Lower leg skin (tissue), 4 donors: ENCODE measurements around the gene TCF15. TPM values are rescaled to one million over a fixed set of nuclear protein-coding genes. Genes with fewer than 3 reads are reported as not detected.
A peak's percentile ranks its signal among the peaks of the same experiment; 100 is the strongest.

Source experiments
- DNase-seq, 2 donors: peaks; one replicate each; pipeline ENCODE4 v3.0.0-alpha.2; 2019; ENCODE audit warnings: low spot score in 2 of 2
- H3K4me3 ChIP-seq: fragments of 200-600 bp; sonication (generic); 2 replicates; pipeline ENCODE4 v1.5.1; 2017; ENCODE audit warnings: mild to moderate bottlenecking, low read depth; ENCODE audit not compliant: poor library complexity, severe bottlenecking
- CTCF ChIP-seq, 3 donors: fragments of 450-650 bp; IDR thresholded peaks; one replicate each; pipeline ENCODE4 v1.5.1; 2016; ENCODE audit warnings: antibody characterized with exemption in 3 of 3, mild to moderate bottlenecking in 3 of 3, moderate library complexity in 2 of 3
- POLR2A ChIP-seq, 2 donors: fragments of 450-650 bp; IDR thresholded peaks; one replicate each; pipeline ENCODE4 v1.6.1; 2016 to 2017; ENCODE audit warnings: antibody characterized with exemption in 2 of 2, mild to moderate bottlenecking in 1 of 2, moderate library complexity in 1 of 2
- WGBS, 2 donors: methylation state at CpG; one replicate each; pipeline ENCODE4 v1.1.5; 2018; 5-methylcytosine and 5-hydroxymethylcytosine counted together
- intact Hi-C: fragments of 100-400 bp; cut with DNase I; formaldehyde crosslinking; loops from one replicate; pipeline ENCODE4 v1.15.0; 2023; ENCODE audit warnings: low total_unique reads
- total RNA-seq, 4 donors: library from RNA; depleted of rRNA; stranded (reverse); fragments of >200 nt; gene quantifications; one replicate each; pipeline ENCODE4 v1.1.0, GENCODE V29; 2016

Gene TCF15
- total RNA-seq, 4 donors from 2014 or later, result 0.71 TPM; not detected in 3

DNA sequence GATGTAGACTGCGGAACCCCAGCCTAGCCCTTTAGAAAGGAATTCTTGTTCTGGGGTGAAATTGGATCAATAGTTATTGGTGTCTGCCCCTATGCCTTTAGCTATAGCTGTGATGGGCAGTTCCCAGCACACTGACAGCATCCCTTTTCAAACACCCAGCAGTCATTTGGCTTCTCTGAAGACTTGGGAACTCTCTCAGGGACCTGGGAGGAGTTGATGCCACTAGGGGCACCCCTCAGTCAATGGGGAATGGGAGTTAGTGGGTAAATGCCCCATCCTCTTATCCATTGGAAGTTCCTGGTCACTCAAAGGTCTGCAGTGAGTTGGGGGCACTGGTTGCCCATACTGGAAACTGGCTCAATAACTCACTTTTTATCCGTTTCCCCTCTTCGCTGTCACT lies 34.9 kb downstream of the TCF15 start:
- no peak for TF ChIP-seq POLR2A (IDR thresholded peaks at IDR 0.05)
- no peak for TF ChIP-seq CTCF (IDR thresholded peaks at IDR 0.05)
- intact Hi-C loops, result no loop called here

DNA sequence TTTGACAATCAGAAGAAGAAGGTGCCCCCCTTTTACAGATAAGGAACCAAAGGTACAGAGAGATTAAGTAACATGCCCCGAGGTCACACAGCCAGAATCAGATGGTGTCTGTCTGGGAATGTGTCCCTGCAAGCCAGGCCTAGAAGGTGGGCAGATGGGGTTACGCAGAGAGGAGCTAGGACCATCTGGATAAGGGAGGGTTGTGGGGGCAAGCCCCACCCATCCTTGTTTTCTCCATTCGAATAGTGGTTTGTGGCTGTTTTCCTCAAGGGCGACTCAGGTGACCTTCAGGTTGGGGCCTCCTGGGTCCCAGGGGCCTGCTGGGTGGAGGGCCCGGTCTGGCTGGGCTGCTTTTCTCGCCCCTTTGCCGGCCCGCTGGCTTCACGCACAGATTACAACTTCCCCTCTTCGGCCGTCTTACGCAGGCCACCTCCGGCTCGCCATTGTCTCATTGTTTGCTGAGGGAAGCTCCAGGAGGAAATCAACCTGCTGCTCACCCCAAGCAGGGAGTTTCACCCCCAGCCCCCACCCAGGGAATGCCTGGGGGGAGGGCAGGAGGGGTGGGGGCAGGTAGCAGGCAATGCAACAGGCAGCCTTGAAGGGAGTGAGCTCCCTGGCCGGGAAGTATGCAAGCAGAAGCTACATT lies 35.7 kb downstream of the TCF15 start:
- intact Hi-C loops, result no loop called here
- 52 to 55% methylated on average over 15 of the region's 15 CpGs for WGBS, 2 donors
- H3K4me3 ChIP-seq, result no peak overlapping the region
- no peak for DNase-seq
- no peak for TF ChIP-seq POLR2A (IDR thresholded peaks at IDR 0.05)

More for the DNA sequence above, 34.9 kb downstream of the TCF15 start:
- WGBS, 2 donors, result 92 to 94% methylated on average over 3 of the region's 3 CpGs
- no peak overlapping the region for H3K4me3 ChIP-seq
- no peak for DNase-seq

DNA sequence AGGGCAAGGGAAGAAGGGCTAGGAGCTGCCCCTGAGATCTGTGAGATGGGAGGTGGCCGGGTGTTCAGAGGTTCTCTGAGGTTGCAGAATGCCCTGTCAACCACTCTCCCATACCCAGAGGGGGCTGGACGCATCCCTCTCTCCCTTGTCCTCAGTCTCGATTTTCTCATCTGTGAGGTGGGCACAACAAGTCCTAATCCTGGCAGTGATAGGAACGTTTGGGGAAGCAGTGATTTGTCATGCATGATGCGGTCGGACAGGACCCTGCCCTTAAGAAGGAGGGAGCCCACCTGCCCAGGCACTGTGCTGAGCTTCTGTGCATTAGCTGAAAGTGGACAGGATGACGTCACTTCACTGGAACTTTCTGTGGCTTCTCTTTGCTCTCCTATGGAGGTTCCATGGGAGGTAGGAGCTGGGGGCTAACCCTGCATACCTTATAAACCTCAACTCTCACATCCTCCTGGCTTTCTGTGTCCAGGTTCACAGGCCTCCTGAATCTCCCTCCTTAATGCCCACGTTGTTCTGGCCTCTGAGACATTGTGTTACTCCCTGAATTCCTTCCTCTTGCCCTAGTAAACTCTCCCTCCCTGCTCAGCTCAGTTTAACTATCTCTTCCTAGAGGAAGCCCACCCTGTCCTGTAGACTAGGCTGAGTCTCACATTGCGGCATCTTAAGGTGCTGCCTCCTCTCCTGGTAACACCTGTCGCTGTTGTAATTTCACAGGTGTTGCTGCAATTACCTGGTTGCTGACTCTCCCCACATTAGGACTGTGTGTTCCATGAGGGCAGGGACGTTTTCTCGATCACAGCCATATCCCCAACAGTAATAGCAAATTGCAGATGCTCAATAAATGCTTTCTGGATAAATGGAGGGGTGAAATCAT lies 36.5 kb downstream of the TCF15 start:
- peak in 1 of 2 donors; percentile 32 for DNase-seq
- H3K4me3 ChIP-seq, result no peak overlapping the region
- 62 to 65% methylated on average over 12 of the region's 12 CpGs for WGBS, 2 donors
- intact Hi-C loops, result no loop called here
- TF ChIP-seq CTCF (IDR thresholded peaks at IDR 0.05) (no peak), POLR2A (IDR thresholded peaks at IDR 0.05) (no peak)

GRCh38 chr20:572727-573126 lies 37.4 kb downstream of the TCF15 start:
- no peak for TF ChIP-seq POLR2A (IDR thresholded peaks at IDR 0.05)
- TF ChIP-seq CTCF (IDR thresholded peaks at IDR 0.05), result no peak
- DNase-seq, result peak in 1 of 2 donors; percentile 46
- no peak overlapping the region for H3K4me3 ChIP-seq
- 36 to 48% methylated on average over 6 to 7 of the region's 7 CpGs for WGBS, 2 donors
- intact Hi-C loops, result no loop called here

DNA sequence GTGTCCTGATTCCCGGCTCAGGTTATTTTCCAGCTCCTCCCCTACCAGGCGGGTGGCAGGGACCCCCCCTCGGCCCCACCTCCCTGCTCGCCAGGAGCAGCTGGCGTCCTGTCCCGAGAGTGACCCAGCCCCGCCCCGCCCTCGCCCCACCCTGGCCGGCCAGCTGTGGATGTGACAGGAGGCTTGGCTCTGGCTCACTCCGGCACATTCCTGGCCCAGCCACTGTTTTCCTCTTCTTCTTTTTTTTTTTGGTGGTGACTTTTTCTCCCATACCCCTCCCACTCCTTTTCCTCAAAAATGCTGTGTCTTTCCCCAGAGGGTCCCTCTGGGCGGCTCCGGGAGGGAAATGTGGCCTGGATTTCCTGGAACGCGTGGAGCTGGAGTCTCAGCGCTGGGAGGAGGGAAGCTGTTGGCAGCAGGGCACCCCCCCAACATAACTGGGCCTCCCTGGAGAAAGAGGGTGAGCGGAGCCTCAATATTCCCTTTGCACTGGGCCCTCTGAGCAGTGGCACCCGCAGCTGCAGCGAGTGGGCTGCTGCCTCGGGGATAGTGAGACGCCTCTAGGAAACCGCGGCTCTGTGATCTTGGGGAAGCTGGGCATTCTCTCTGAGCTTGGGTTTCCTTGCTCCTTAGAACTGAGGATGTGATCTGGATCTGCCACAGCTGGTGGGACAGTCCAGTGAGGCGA lies 38.2 kb downstream of the TCF15 start:
- intact Hi-C loops, result no loop called here
- TF ChIP-seq POLR2A (IDR thresholded peaks at IDR 0.05) (no peak), CTCF (IDR thresholded peaks at IDR 0.05) (no peak)
- WGBS, 2 donors, result 9 to 10% methylated on average over 18 to 24 of the region's 24 CpGs
- no peak overlapping the region for H3K4me3 ChIP-seq
- DNase-seq, result peak in 1 of 2 donors; percentile 88
